ENCODE measurements around the gene DDX11.
"Not testable (repeated sequence)": the region's sequence is repeated elsewhere in the genome, so short reads cannot be mapped to it uniquely, and the experiment has no call there.

DDX11 gene

GRCh38 chr12:31100503-31101208 is 27.0 kb downstream of the DDX11 start:
- not testable (repeated sequence) for DNase-seq

- DNase-seq = not testable (repeated sequence)
Observed at GRCh38 chr12:31102125-31102524, 28.5 kb downstream of the DDX11 start.

- not testable (repeated sequence) for DNase-seq
Observed at GRCh38 chr12:31102596-31102995, 28.9 kb downstream of the DDX11 start.

GRCh38 chr12:31103561-31103975 is 29.9 kb downstream of the DDX11 start:
- DNase-seq = not testable (repeated sequence)

- not testable (repeated sequence) for DNase-seq
Observed at GRCh38 chr12:31104220-31104619, 30.6 kb downstream of the DDX11 start.

- DNase-seq = not testable (repeated sequence)
Observed at GRCh38 chr12:31104773-31105172, 31.1 kb downstream of the DDX11 start.

- DNase-seq = no peak
Observed at GRCh38 chr12:31105668-31106067, 32.0 kb downstream of the DDX11 start.

GRCh38 chr12:31106101-31106803 is 32.6 kb downstream of the DDX11 start:
- no peak for DNase-seq

GRCh38 chr12:31109773-31110172 is 36.1 kb downstream of the DDX11 start:
- not testable (repeated sequence) for DNase-seq

- DNase-seq = not testable (repeated sequence)
Observed at GRCh38 chr12:31110263-31110662, 36.6 kb downstream of the DDX11 start.

GRCh38 chr12:31115092-31115601 is 41.5 kb downstream of the DDX11 start:
- DNase-seq = not testable (repeated sequence)

- DNase-seq = not testable (repeated sequence)
Observed at GRCh38 chr12:31116846-31117202, 43.2 kb downstream of the DDX11 start.

GRCh38 chr12:31117203-31118011 is 43.7 kb downstream of the DDX11 start:
- DNase-seq = no peak

GRCh38 chr12:31118347-31119191 is 44.9 kb downstream of the DDX11 start:
- DNase-seq = no peak

GRCh38 chr12:31119192-31119802 is 45.6 kb downstream of the DDX11 start:
- DNase-seq = no peak

- DNase-seq = no peak
Observed at GRCh38 chr12:31119803-31120211, 46.1 kb downstream of the DDX11 start.

- DNase-seq = no peak
Observed at GRCh38 chr12:31120392-31121008, 46.8 kb downstream of the DDX11 start.

- not testable (repeated sequence) for DNase-seq
Observed at GRCh38 chr12:31121022-31121728, 47.5 kb downstream of the DDX11 start.

GRCh38 chr12:31122481-31122880 is 48.8 kb downstream of the DDX11 start:
- DNase-seq = no peak

- not testable (repeated sequence) for DNase-seq
Observed at GRCh38 chr12:31124158-31124557, 50.5 kb downstream of the DDX11 start.

- not testable (repeated sequence) for DNase-seq
Observed at GRCh38 chr12:31125171-31125570, 51.5 kb downstream of the DDX11 start.

Data from NCI-H1417 treated with DMSO at 0.1 percent for 48 hours (cell line).